Cardiac muscle cell (in vitro differentiated cells and primary cell): ENCODE results near the gene PTPRD. TPM values are rescaled to one million over a fixed set of nuclear protein-coding genes. Genes with fewer than 3 reads are reported as not detected.
A peak's percentile ranks its signal among the peaks of the same experiment; 100 is the strongest.

Experiments used
- DNase-seq, 2 donors: peaks; one replicate each; pipeline versions ENCODE4 v3.0.0 to v3.0.0-alpha.2; 2010 to 2017; ENCODE audit warnings: low read depth in 1 of 2, low spot score in 1 of 2
- H3K27ac ChIP-seq: fragments of 200-600 bp; sonication (generic); 2 replicates; pipeline ENCODE4 v1.5.1; 2016
- H3K27me3 ChIP-seq: fragments of 200-600 bp; sonication (generic); 2 replicates; pipeline ENCODE4 v1.6.0; 2016; ENCODE audit warnings: control low read depth
- H3K36me3 ChIP-seq: fragments of 200-600 bp; sonication (generic); 2 replicates; pipeline ENCODE4 v1.5.1; 2016; ENCODE audit warnings: control low read depth
- H3K4me1 ChIP-seq: fragments of 200-600 bp; sonication (generic); 2 replicates; pipeline ENCODE4 v1.8.1; 2017; ENCODE audit warnings: low read depth, mild to moderate bottlenecking, mixed run types
- H3K4me3 ChIP-seq: fragments of 200-600 bp; sonication (generic); 2 replicates; pipeline ENCODE4 v1.5.1; 2016; ENCODE audit warnings: mild to moderate bottlenecking
- H3K9me3 ChIP-seq: fragments of 200-600 bp; sonication (generic); 2 replicates; pipeline ENCODE4 v1.5.1; 2017; ENCODE audit warnings: low read depth, mild to moderate bottlenecking, control low read depth
- CTCF ChIP-seq: IDR thresholded peaks from 2 replicates; pipeline ENCODE4 v1.5.1; 2012; ENCODE audit warnings: low read depth, mild to moderate bottlenecking, low read length
- polyA plus RNA-seq: library from polyadenylated mRNA; unstranded; fragments of >200 nt; fragmentation: Nextera tagmentation; extraction: Ambion mirVana; gene quantifications from 2 replicates; pipeline ENCODE4 v1.2.1, GENCODE V29; 2016
- total RNA-seq: library from RNA; depleted of rRNA; stranded (reverse); fragments of >200 nt; gene quantifications from 2 replicates; pipeline ENCODE4 v1.2.3, GENCODE V29; 2016

The PTPRD gene
- total and polyA plus RNA-seq, 2 experiments from 2014 or later, result 37.0 to 287 TPM

GRCh38 chr9:9917400-9917799 is 695.4 kb downstream of the PTPRD start:
- no peak for DNase-seq
- no peak for TF ChIP-seq CTCF
- H3K9me3 ChIP-seq, result no peaks in the 10 kb centered on the region
- no peaks in the 10 kb centered on the region for H3K27me3 ChIP-seq
- H3K4me3 ChIP-seq, result no peak overlapping the region
- H3K27ac ChIP-seq, result no peak overlapping the region
- no peaks in the 10 kb centered on the region for H3K4me1 ChIP-seq
- H3K36me3 ChIP-seq, result no peaks in the 10 kb centered on the region

DNA sequence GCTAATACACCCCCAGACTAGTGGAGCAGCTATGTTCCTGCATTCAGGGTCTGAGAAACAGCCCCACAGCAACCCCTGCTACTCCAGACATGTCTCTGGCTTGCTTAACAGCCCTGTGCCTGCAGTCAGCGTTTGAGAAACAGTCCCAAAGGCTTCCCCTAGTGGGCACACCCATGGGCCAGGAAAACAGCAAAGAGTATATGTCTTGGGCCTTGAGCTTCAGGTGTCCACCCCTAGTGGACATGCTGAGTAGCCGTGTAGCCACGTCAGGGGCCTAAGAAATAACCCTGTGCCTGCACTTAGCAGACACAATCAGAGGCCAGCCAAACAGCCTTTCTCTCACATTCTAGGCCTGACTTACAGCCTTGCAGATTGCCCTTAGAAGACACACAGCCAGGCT is 698.6 kb downstream of the PTPRD start:
- H3K9me3 ChIP-seq, result no peaks in the 10 kb centered on the region
- TF ChIP-seq CTCF, result no peak
- H3K27ac ChIP-seq, result no peak overlapping the region
- H3K4me3 ChIP-seq, result no peak overlapping the region
- H3K4me1 ChIP-seq, result no peaks in the 10 kb centered on the region
- DNase-seq, result no peak
- no peaks in the 10 kb centered on the region for H3K36me3 ChIP-seq
- H3K27me3 ChIP-seq, result no peaks in the 10 kb centered on the region

DNA sequence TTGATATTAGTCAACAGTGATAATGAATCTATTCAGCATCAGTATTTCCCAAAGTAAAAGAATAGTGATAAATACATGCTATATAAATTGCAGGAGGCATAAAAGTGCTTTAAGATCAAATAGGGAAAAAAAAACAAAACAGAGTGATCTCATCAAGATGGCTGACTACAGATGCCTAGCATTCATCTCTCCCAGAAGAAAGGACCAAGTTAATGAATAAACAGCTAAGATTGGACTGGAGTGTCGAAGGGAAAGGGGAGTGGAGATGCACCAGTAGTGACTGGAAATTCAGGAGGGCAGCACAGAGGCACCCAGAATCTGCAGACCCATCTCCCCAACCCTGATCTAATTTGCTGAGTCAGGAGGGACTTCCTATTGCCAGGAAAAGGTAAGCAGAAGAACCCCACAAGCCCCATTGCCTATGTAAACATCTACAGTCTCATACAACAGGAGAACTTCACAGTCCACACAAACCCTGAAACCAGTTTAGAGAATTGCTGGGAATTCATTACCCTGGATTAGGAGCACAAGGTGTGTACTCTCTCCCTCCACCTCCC is 699.4 kb downstream of the PTPRD start:
- Histone ChIP-seq H3K4me1 (no peaks in the 10 kb centered on the region), H3K9me3 (no peaks in the 10 kb centered on the region), H3K36me3 (no peaks in the 10 kb centered on the region), H3K4me3 (no peak overlapping the region), H3K27ac (no peak overlapping the region), H3K27me3 (no peaks in the 10 kb centered on the region)
- DNase-seq, result no peak
- TF ChIP-seq CTCF, result no peak

GRCh38 chr9:9912459-9912858 is 700.3 kb downstream of the PTPRD start:
- Histone ChIP-seq H3K27ac (no peak overlapping the region), H3K36me3 (no peaks in the 10 kb centered on the region), H3K9me3 (no peaks in the 10 kb centered on the region), H3K27me3 (no peaks in the 10 kb centered on the region), H3K4me1 (no peaks in the 10 kb centered on the region), H3K4me3 (no peak overlapping the region)
- TF ChIP-seq CTCF, result no peak
- DNase-seq, result peak in 1 of 2 donors; percentile 5

DNA sequence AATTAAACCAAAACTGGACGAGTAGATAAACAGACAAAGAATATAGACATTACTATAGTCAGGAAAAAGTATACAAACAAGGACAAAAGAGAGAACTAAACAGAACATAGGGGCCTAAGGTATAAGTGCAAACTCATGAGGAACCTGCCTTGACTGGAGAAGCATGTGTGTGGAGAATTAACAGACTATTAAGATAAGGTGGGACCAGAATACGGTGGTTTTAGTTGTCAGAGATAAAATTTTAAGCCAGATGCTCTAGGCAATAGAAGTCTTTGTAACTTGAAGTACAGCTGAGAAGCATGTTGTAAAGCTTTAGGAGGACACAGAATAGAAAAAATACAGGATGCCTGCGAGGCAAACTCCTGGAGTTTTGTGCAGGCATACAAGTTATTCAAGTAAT is 707.1 kb downstream of the PTPRD start:
- Histone ChIP-seq H3K27ac (no peak overlapping the region), H3K4me1 (no peaks in the 10 kb centered on the region), H3K27me3 (no peaks in the 10 kb centered on the region), H3K36me3 (no peaks in the 10 kb centered on the region), H3K9me3 (no peaks in the 10 kb centered on the region), H3K4me3 (no peak overlapping the region)
- TF ChIP-seq CTCF, result no peak
- DNase-seq, result no peak

DNA sequence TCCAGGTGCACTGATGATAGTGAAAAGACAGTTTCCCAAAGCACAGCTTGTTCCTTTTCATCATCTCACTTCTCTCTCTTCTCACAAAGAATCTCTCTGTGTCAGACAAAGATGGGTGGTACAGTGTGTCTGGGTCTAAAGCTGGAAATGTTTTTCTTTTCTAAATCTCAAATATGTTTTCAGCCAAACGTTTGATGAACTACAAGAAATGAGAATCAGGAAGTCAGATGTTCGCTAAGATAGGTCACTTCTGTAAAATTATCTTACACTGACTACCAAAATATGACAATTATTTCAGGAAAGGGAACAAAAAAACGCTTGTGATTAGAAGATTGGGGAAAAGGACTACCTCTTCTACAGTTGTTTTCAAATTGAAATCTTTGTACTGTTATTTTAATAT is 708.8 kb downstream of the PTPRD start:
- no peaks in the 10 kb centered on the region for H3K4me1 ChIP-seq
- no peaks in the 10 kb centered on the region for H3K9me3 ChIP-seq
- TF ChIP-seq CTCF, result no peak
- no peaks in the 10 kb centered on the region for H3K36me3 ChIP-seq
- no peaks in the 10 kb centered on the region for H3K27me3 ChIP-seq
- no peak overlapping the region for H3K27ac ChIP-seq
- H3K4me3 ChIP-seq, result no peak overlapping the region
- no peak for DNase-seq
